Activated CD4-positive, CD25-positive, alpha-beta regulatory T cell treated with anti-CD3 and anti-CD28 coated beads, Interleukin-2, amount 50 U/mL, for 72 hours (primary cell): ENCODE data around the gene HOXA7.
A peak's percentile ranks its signal among the peaks of the same experiment; 100 is the strongest.

Source experiments
- DNase-seq: peaks from one replicate; pipeline ENCODE4 v3.0.0; 2021

HOXA7 gene

GRCh38 chr7:27170426-27171324 lies 14.2 kb upstream of the HOXA7 start:
- no peak for DNase-seq

GRCh38 chr7:27169658-27170425 lies 13.4 kb upstream of the HOXA7 start:
- peak; percentile 29 for DNase-seq

GRCh38 chr7:27168265-27168947 lies 11.9 kb upstream of the HOXA7 start:
- DNase-seq, result no peak

- no peak for DNase-seq
Observed at GRCh38 chr7:27167916-27168264, 11.4 kb upstream of the HOXA7 start.

GRCh38 chr7:27166531-27167505 lies 10.3 kb upstream of the HOXA7 start:
- peak; percentile 31 for DNase-seq

GRCh38 chr7:27165996-27166530 lies 9.6 kb upstream of the HOXA7 start:
- peak; percentile 29 for DNase-seq

- DNase-seq, result peak; percentile 35
Observed at GRCh38 chr7:27165089-27165995, 8.9 kb upstream of the HOXA7 start, which contains the start of gene HOXA9. Gene HOXA9 (minus strand): TSS chr7:27165537. CDS start chr7:27165457, 80 bp downstream.

- DNase-seq, result peak; percentile 30
Observed at GRCh38 chr7:27164367-27165088, 8.1 kb upstream of the HOXA7 start.

- no peak for DNase-seq
Observed at GRCh38 chr7:27164045-27164366, 7.5 kb upstream of the HOXA7 start.

GRCh38 chr7:27163288-27164044 lies 7.0 kb upstream of the HOXA7 start:
- peak; percentile 25 for DNase-seq

- DNase-seq, result no peak
Observed at GRCh38 chr7:27162561-27163287, 6.2 kb upstream of the HOXA7 start.

GRCh38 chr7:27161721-27162560 lies 5.5 kb upstream of the HOXA7 start:
- no peak for DNase-seq

- no peak for DNase-seq
Observed at GRCh38 chr7:27161214-27161720, 4.8 kb upstream of the HOXA7 start.

- peak; percentile 86 for DNase-seq
Observed at GRCh38 chr7:27160546-27161213, 4.2 kb upstream of the HOXA7 start.

GRCh38 chr7:27160145-27160545 lies 3.7 kb upstream of the HOXA7 start:
- DNase-seq, result peak; percentile 41

- DNase-seq, result no peak
Observed at GRCh38 chr7:27159266-27160144, 3.0 kb upstream of the HOXA7 start.
